Testis (tissue), 3 donors: Measurements from ENCODE around the gene ARID3A. TPM values are rescaled to one million over a fixed set of nuclear protein-coding genes. Genes with fewer than 3 reads are reported as not detected.

Experiments
- DNase-seq: peaks from one replicate; pipeline ENCODE4 v3.0.0-alpha.2; 2019
- H3K27ac ChIP-seq, 2 donors: fragments of 200-600 bp; sonication (generic); one replicate each; pipeline ENCODE4 v1.5.1; 2019
- H3K27me3 ChIP-seq: fragments of 200-600 bp; sonication (generic); one replicate; pipeline ENCODE4 v1.5.1; 2019
- H3K36me3 ChIP-seq: fragments of 200-600 bp; sonication (generic); one replicate; pipeline ENCODE4 v1.5.1; 2017; ENCODE audit warnings: low read depth; ENCODE audit errors: missing control alignments
- H3K4me1 ChIP-seq: fragments of 200-600 bp; sonication (generic); one replicate; pipeline ENCODE4 v1.5.1; 2019
- H3K4me3 ChIP-seq, 2 donors: fragments of 200-600 bp; sonication (generic); one replicate each; pipeline ENCODE4 v1.5.1; 2017 to 2019
- H3K9me3 ChIP-seq: fragments of 200-600 bp; sonication (generic); one replicate; pipeline ENCODE4 v1.5.1; 2017
- POLR2A ChIP-seq: fragments of 450-650 bp; IDR thresholded peaks from one replicate; pipeline ENCODE4 v1.6.1; 2017; ENCODE audit warnings: antibody characterized with exemption, mild to moderate bottlenecking, moderate library complexity
- WGBS, 2 donors: methylation state at CpG; one replicate each; pipeline ENCODE4 v1.1.5; 2018; 5-methylcytosine and 5-hydroxymethylcytosine counted together
- intact Hi-C: fragments of 100-400 bp; cut with DNase I; formaldehyde crosslinking; loops from one replicate; pipeline ENCODE4 v1.15.1; 2023; ENCODE audit warnings: low total_unique reads
- polyA plus RNA-seq: library from polyadenylated mRNA; stranded (reverse); fragments of 350-450 nt; fragmentation: Illumina TruSeq; extraction: RNeasy Lipid Tissue Mini Kit (QIAGEN cat#74804); gene quantifications from one replicate; pipeline ENCODE4 v1.2.3, GENCODE V29; 2014; ENCODE audit warnings: low read depth, low replicate concordance; ENCODE audit not compliant: insufficient read depth
- total RNA-seq, 2 donors: library from RNA; depleted of rRNA; stranded (reverse); fragments of >200 nt; gene quantifications; one replicate each; pipeline ENCODE4 v1.2.3, GENCODE V29; 2016
- TF ChIP-seq, protein P1 (sequence below), 3 experiments: fragments of 450-650 bp in 2 of 3; fragments of 200-600 bp in 1 of 3; sonication (generic) in 1 of 3; IDR thresholded peaks; one replicate each; pipeline ENCODE4 v1.5.1; 2016 to 2019; ENCODE audit warnings: antibody characterized with exemption in 3 of 3, mild to moderate bottlenecking in 2 of 3, moderate library complexity in 1 of 3

Gene ARID3A
- total and polyA plus RNA-seq, 3 donors from 2014 or later, result 15.3 to 38.2 (median 26.5) TPM

DNA sequence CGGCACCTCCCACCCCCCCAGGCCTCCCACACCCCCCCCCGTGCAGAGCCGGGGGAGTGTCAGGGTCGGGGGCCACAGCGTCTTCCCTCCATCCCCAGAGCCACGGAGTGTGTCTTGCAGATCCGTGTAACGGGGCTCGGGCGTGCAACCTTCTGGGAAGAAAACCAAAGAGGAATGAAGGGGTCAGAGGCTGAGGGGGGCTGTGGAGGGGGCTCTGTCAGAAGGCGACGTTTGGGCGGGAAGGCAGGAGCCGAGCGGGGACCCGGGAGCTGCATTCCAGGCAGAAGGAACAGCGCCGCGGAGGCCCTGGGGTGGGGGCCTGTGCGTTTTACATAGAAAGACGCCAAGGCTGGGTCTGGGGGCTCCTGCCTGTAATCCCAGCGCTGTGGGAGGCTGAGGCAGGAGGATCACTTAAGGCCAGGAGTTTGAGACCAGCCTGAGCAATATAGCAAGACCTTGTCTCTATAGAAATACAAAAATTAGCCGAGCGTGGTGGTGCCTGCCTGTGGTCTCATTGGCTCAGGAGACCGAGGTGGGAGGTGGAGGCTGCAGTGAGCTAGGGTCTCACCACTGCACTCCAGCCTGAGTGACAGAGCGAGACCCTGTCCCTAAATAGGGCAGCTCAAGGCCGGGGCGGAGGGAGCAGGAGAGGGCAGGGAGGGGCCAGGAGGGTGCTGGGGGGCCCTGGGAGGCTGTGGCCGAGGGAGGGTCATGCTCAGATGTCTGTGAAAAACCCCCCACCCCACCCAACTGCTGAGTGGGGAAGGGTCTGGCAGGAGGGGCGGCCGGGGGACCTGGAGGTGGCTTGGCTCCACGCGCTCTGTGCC, 27.8 kb downstream of the ARID3A start:
- no peaks in the 10 kb centered on the region for H3K27me3 ChIP-seq
- no peaks in the 10 kb centered on the region for H3K36me3 ChIP-seq
- no peak overlapping the region for H3K4me3 ChIP-seq
- H3K9me3 ChIP-seq, result no peaks in the 10 kb centered on the region
- TF ChIP-seq, protein P1, sequence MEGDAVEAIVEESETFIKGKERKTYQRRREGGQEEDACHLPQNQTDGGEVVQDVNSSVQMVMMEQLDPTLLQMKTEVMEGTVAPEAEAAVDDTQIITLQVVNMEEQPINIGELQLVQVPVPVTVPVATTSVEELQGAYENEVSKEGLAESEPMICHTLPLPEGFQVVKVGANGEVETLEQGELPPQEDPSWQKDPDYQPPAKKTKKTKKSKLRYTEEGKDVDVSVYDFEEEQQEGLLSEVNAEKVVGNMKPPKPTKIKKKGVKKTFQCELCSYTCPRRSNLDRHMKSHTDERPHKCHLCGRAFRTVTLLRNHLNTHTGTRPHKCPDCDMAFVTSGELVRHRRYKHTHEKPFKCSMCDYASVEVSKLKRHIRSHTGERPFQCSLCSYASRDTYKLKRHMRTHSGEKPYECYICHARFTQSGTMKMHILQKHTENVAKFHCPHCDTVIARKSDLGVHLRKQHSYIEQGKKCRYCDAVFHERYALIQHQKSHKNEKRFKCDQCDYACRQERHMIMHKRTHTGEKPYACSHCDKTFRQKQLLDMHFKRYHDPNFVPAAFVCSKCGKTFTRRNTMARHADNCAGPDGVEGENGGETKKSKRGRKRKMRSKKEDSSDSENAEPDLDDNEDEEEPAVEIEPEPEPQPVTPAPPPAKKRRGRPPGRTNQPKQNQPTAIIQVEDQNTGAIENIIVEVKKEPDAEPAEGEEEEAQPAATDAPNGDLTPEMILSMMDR (IDR thresholded peaks at IDR 0.05), result no peak
- TF ChIP-seq POLR2A, result no peak
- intact Hi-C loops, result no loop called here
- H3K27ac ChIP-seq, result no peak overlapping the region
- H3K4me1 ChIP-seq, result no peaks in the 10 kb centered on the region
- DNase-seq, result no peak
- WGBS, 2 donors, result 74 to 77% methylated on average over 22 to 33 of the region's 33 CpGs

DNA sequence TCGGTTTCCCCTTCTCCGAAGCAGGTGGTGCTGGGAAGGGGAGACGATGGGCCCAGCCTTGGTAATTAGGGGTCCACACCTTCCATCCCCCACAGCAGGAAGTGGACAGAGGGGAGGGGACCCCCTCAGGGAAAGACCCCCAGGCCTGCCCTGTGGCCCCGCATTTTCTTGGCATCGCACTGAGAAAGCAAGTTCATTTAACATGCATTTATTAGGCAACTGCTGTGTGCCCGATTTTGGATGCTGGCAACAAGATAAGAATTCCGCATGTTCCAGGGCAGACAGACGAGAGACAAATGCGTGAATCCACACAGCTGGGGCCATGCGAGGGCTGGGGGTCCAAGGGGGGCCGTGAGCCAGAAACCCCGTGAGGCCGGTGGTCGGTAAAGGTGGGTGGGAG, 28.4 kb downstream of the ARID3A start:
- no peak overlapping the region for H3K27ac ChIP-seq
- intact Hi-C loops, result no loop called here

DNA sequence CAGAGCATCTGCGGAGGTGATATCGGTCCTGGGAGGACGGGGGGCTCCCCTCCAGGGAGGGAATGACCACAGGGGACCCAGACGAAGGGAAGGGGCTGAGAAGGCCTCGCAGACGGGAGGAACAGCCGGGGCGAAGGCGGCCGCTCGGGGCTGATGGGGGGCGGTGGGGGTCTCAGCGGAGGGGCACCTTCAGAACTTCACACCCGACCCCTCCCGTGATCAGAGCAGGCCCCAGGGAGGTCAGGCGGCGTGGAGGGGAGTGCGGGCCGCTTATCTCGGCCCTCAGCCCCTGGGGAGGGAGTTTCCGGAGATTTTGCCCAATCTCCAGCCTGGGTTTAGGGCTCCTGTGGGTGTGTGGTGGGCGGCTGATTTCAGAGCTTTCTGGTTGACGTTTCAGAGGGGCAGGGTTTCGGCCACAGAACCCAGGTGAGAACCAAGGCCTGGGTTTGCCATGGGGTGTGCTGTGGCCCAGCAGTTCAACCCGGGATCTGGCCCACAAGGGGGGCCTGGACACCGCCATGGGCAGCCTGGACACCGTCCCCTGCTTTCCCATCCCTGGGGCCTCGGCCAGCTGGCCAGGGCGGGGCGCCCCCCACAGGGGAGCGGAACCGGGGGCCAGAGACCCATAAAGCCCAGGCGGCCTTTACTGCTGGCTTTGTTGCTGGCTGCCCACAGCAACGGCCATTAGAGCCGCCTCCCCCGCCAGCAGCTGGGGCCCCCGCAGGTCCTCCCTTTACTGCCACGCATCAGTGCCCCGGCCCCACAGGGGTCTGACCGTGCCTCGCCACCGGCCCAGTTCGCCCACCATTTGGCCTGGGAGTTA, 29.0 kb downstream of the ARID3A start:
- Histone ChIP-seq H3K27me3 (no peaks in the 10 kb centered on the region), H3K4me3 (no peak overlapping the region), H3K9me3 (no peaks in the 10 kb centered on the region), H3K36me3 (no peaks in the 10 kb centered on the region), H3K27ac (no peak overlapping the region), H3K4me1 (no peaks in the 10 kb centered on the region)
- 76 to 85% methylated on average over 29 to 42 of the region's 43 CpGs for WGBS, 2 donors
- TF ChIP-seq POLR2A, result no peak
- TF ChIP-seq, protein P1 (IDR thresholded peaks at IDR 0.05), result no peak
- intact Hi-C loops, result no loop called here
- no peak for DNase-seq

More for the DNA sequence above, 28.4 kb downstream of the ARID3A start:
- no peak for TF ChIP-seq POLR2A
- TF ChIP-seq, protein P1 (IDR thresholded peaks at IDR 0.05), result no peak
- H3K4me1 ChIP-seq, result no peaks in the 10 kb centered on the region
- no peaks in the 10 kb centered on the region for H3K9me3 ChIP-seq
- H3K4me3 ChIP-seq, result no peak overlapping the region
- 75 to 79% methylated on average over 13 to 14 of the region's 14 CpGs for WGBS, 2 donors
- DNase-seq, result no peak
- H3K27me3 ChIP-seq, result no peaks in the 10 kb centered on the region
- H3K36me3 ChIP-seq, result no peaks in the 10 kb centered on the region

DNA sequence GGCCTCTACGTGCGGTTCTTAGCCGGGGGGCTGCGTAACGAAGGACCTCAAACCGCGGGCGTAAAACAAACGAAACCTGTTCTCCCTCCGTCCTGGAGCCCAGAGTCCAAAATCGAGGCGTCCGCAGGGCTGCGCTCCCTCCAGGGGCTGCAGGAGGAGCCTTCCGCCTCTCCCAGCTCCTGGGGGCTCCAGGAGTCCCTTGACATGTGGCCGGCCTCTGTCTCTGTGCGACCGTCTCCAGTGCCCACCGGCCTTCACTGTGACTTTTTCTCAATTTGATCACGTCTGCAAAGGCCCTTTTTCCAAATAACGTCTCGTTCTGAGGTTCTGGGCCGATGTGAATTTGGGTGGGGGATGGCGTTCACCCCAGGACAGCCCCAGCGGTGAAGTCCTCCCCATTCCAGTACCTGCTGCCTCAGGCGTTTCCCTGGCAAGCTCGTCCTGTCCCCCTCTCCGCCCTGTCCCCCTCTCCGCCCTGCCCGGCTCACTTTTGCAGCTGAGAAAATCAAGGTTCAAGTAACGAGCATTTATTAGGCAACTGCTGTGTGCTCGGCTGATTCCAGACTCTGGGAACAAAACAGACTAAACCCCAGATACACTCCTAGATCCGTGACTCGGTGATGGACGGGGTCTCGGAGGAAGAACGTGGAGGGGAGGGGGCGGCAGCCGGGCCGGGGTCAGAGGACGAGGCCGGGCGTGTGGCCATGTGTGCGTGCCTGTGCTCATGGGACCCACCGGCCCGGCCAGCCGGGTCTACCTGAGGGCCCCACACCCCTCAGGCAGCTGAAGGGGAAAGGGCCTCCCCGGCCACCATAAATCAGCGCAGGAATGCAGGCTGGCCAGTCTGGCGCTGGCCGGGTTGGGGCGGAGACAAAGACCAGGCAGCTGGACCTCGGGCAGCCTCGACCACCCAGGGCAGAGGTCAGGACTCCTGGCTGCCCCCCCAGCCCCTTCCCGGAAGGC, 30.2 kb downstream of the ARID3A start:
- Histone ChIP-seq H3K36me3 (no peaks in the 10 kb centered on the region), H3K9me3 (no peaks in the 10 kb centered on the region), H3K4me3 (no peak overlapping the region), H3K27ac (no peak overlapping the region), H3K27me3 (no peaks in the 10 kb centered on the region), H3K4me1 (no peaks in the 10 kb centered on the region)
- intact Hi-C loops, result no loop called here
- no peak for DNase-seq
- TF ChIP-seq, protein P1 (IDR thresholded peaks at IDR 0.05), result no peak
- TF ChIP-seq POLR2A, result no peak
- WGBS, 2 donors, result 89% methylated on average over 34 to 55 of the region's 55 CpGs
